Measurements from ENCODE around the gene ITGB3BP. TPM values are rescaled to one million over a fixed set of nuclear protein-coding genes. Genes with fewer than 3 reads are reported as not detected.
"Not testable (repeated sequence)": the region's sequence is repeated elsewhere in the genome, so short reads cannot be mapped to it uniquely, and the experiment has no call there.

ITGB3BP gene
- 31.9 TPM for total RNA-seq (2021; ENCODE audit: unreplicated experiment)
- 7.9 TPM for polyA plus RNA-seq (2012; ENCODE audit: insufficient read length)
- Bru-seq, nascent RNA: percentile 69 among the genes with signal in this experiment
- percentile 63 among the genes with signal in this experiment for BruChase-seq, experiment 1, labeled RNA remaining after a 2-hour chase
- BruChase-seq, experiment 2, labeled RNA remaining after a 6-hour chase: percentile 58 among the genes with signal in this experiment
- long read RNA-seq, transcript ITGB3BP-201 (9 exons, 948 nt): major isoform, 14 of 34 reads
- long read RNA-seq, partial matches to known transcripts: 4 of 34 reads
- long read RNA-seq, other reads (novel, unspliced or antisense): 12 of 34 reads

- peaks cover 17% of the 10 kb centered on the region for H3K4me1 ChIP-seq (ENCODE audit: control insufficient read depth, insufficient read depth, low read length)
- ATAC-seq (peak; percentile 95), DNase-seq (ENCODE audit: low read depth, low spot score) (peak; percentile 76)
- TF ChIP-seq CTCF (IDR thresholded peaks at IDR 0.05) (no peak), POLR2AphosphoS5 (IDR thresholded peaks at IDR 0.05; ENCODE audit: low read depth, low read length) (peak; percentile 92), REST (IDR thresholded peaks at IDR 0.05; ENCODE audit: insufficient read depth in 1 of 2, low read depth in 2 of 2, low read length in 1 of 2) (peak; percentile 38 to 74; a peak in 3 of 4 replicates), TCF7L2 (IDR thresholded peaks at IDR 0.05; ENCODE audit: low read depth, low read length) (peak; percentile 72), SIN3A (IDR thresholded peaks at IDR 0.05; ENCODE audit: borderline replicate concordance, insufficient read depth, low read depth, low read length) (peak; percentile 83; the same call in 1 of the 2 replicates)
- POLR2A ChIA-PET: no interaction called here
- peak within 1 kb of the TSS; percentile 88 to 92 for H3K4me3 ChIP-seq (ENCODE audit: low read depth in 2 of 2, low read length in 2 of 2)
- peak within 1 kb of the TSS; percentile 95 for H3K27ac ChIP-seq (ENCODE audit: low read length)
- in situ Hi-C loops (cut with HindIII; ENCODE audit: low pct_unique_long_range_greater_than_20kb, low sequenced_read_pairs): no loop called here
- H3K9me3 ChIP-seq (ENCODE audit: control insufficient read depth, insufficient read depth, low read depth, low read length): no peaks in the 10 kb centered on the region
- H3K27me3 ChIP-seq (ENCODE audit: control insufficient read depth, insufficient read depth, low read length): no peaks in the 10 kb centered on the region
- H3K36me3 ChIP-seq (ENCODE audit: control insufficient read depth, insufficient read depth, low read length): peaks cover 3% of the 10 kb centered on the region; the same call in 1 of the 2 replicates
- no TSS peak for BruUV-seq (replicated peaks)
- intact Hi-C loops (cut with micrococcal nuclease; ENCODE audit: unreplicated experiment): loop anchor here (5.0 kb wide), 1 partner anchor 196 kb away; no protein-coding TSS in a partner anchor
- CTCF ChIA-PET: interaction anchor here (0.8 kb wide), 1 partner anchor 56 kb away, joined by 3 read pairs; no protein-coding TSS in a partner anchor
Observed at GRCh38 chr1:63522891-63523728, at the start of gene ITGB3BP, which contains the start of gene EFCAB7. TSS of gene ITGB3BP (minus strand) at chr1:63523225. CDS start at chr1:63523133, 92 bp downstream. TSS of gene EFCAB7 (plus strand) at chr1:63523525. CDS start at chr1:63525573, 2,048 bp downstream.

GRCh38 chr1:63572686-63573085 lies 49.7 kb upstream of the ITGB3BP start:
- CTCF ChIA-PET: not testable (repeated sequence)

More at GRCh38 chr1:63572686-63573085, 49.7 kb upstream of the ITGB3BP start:
- DNase-seq (ENCODE audit: low read depth, low spot score); H3K27ac ChIP-seq (ENCODE audit: low read length); ATAC-seq; H3K4me3 ChIP-seq (ENCODE audit: low read depth in 2 of 2, low read length in 2 of 2); H3K9me3 ChIP-seq (ENCODE audit: control insufficient read depth, insufficient read depth, low read depth, low read length); in situ Hi-C loops (cut with HindIII; ENCODE audit: low pct_unique_long_range_greater_than_20kb, low sequenced_read_pairs); H3K4me1 ChIP-seq (ENCODE audit: control insufficient read depth, insufficient read depth, low read length); H3K36me3 ChIP-seq (ENCODE audit: control insufficient read depth, insufficient read depth, low read length); POLR2A ChIA-PET; intact Hi-C loops (cut with micrococcal nuclease; ENCODE audit: unreplicated experiment); BruUV-seq (replicated peaks); H3K27me3 ChIP-seq (ENCODE audit: control insufficient read depth, insufficient read depth, low read length): not testable (repeated sequence)

Measured in Panc1 (cell line).